Testis (tissue), 2 donors: ENCODE measurements around the gene TPH1.

ENCODE experiments used
- CTCF ChIP-seq, 3 experiments: fragments of 450-650 bp in 2 of 3; fragments of 200-600 bp in 1 of 3; sonication (generic) in 1 of 3; IDR thresholded peaks; one replicate each; pipeline ENCODE4 v1.5.1; 2016 to 2019; ENCODE audit warnings: antibody characterized with exemption in 3 of 3, mild to moderate bottlenecking in 2 of 3, moderate library complexity in 1 of 3
- POLR2A ChIP-seq: fragments of 450-650 bp; IDR thresholded peaks from one replicate; pipeline ENCODE4 v1.6.1; 2017; ENCODE audit warnings: antibody characterized with exemption, mild to moderate bottlenecking, moderate library complexity

- TF ChIP-seq POLR2A, result no peak
- TF ChIP-seq CTCF (IDR thresholded peaks at IDR 0.05), result no peak
These were observed 35.0 kb downstream of the TPH1 start for GRCh38 chr11:18010977-18011586.
